HG02852 (cell line): ENCODE results near the gene BACH2.

Source experiments
- ATAC-seq: cut with Tn5 transposase; IDR thresholded peaks from one replicate; pipeline ENCODE4 v1.9.1; 2021; ENCODE audit warnings: mild to moderate bottlenecking, moderate library complexity; ENCODE audit not compliant: unreplicated experiment

Gene BACH2

GRCh38 chr6:90241229-90241880, 55.3 kb downstream of the BACH2 start:
- ATAC-seq: no peak

- no peak for ATAC-seq
These were observed 58.0 kb downstream of the BACH2 start for GRCh38 chr6:90238496-90239266.

GRCh38 chr6:90237350-90237990, 59.2 kb downstream of the BACH2 start:
- no peak for ATAC-seq

GRCh38 chr6:90233994-90234393, 62.6 kb downstream of the BACH2 start:
- ATAC-seq: no peak

GRCh38 chr6:90233213-90233612, 63.4 kb downstream of the BACH2 start:
- no peak for ATAC-seq

GRCh38 chr6:90231798-90232197, 64.8 kb downstream of the BACH2 start:
- ATAC-seq: no peak

GRCh38 chr6:90231308-90231707, 65.3 kb downstream of the BACH2 start:
- ATAC-seq: no peak

GRCh38 chr6:90230548-90231215, 66.0 kb downstream of the BACH2 start:
- no peak for ATAC-seq

- ATAC-seq: no peak
These were observed 67.2 kb downstream of the BACH2 start for GRCh38 chr6:90229331-90230010.

- no peak for ATAC-seq
These were observed 69.0 kb downstream of the BACH2 start for GRCh38 chr6:90227673-90228072.

- no peak for ATAC-seq
These were observed 69.4 kb downstream of the BACH2 start for GRCh38 chr6:90227213-90227612.

GRCh38 chr6:90226257-90226656, 70.4 kb downstream of the BACH2 start:
- no peak for ATAC-seq

GRCh38 chr6:90224196-90224595, 72.4 kb downstream of the BACH2 start:
- ATAC-seq: no peak

- ATAC-seq: no peak
These were observed 73.9 kb downstream of the BACH2 start for GRCh38 chr6:90222724-90223198.

- ATAC-seq: no peak
These were observed 74.6 kb downstream of the BACH2 start for GRCh38 chr6:90222008-90222407.

GRCh38 chr6:90221403-90221802, 75.2 kb downstream of the BACH2 start:
- ATAC-seq: no peak

GRCh38 chr6:90220273-90220672, 76.4 kb downstream of the BACH2 start:
- ATAC-seq: no peak

GRCh38 chr6:90219209-90219985, 77.2 kb downstream of the BACH2 start:
- ATAC-seq: no peak

GRCh38 chr6:90218959-90219208, 77.8 kb downstream of the BACH2 start:
- no peak for ATAC-seq

GRCh38 chr6:90217506-90218127, 79.0 kb downstream of the BACH2 start:
- no peak for ATAC-seq
